Endothelial cell (in vitro differentiated cells): ENCODE data around the gene RNASEH1. TPM values are rescaled to one million over a fixed set of nuclear protein-coding genes. Genes with fewer than 3 reads are reported as not detected.

Experiments
- DNase-seq: peaks from one replicate; pipeline ENCODE4 v3.0.0; 2021; ENCODE audit warnings: low spot score
- H3K27ac Mint-ChIP-seq: one replicate; pipeline ENCODE4 v1.8.0; 2021; ENCODE audit warnings: mixed read lengths, inconsistent platforms; ENCODE audit not compliant: unreplicated experiment
- H3K27me3 Mint-ChIP-seq: one replicate; pipeline ENCODE4 v1.8.0; 2021; ENCODE audit warnings: mild to moderate bottlenecking, moderate library complexity, mixed read lengths, inconsistent platforms; ENCODE audit not compliant: unreplicated experiment
- H3K36me3 Mint-ChIP-seq: one replicate; pipeline ENCODE4 v1.8.0; 2021; ENCODE audit warnings: mild to moderate bottlenecking, low read depth, mixed read lengths, inconsistent platforms; ENCODE audit not compliant: unreplicated experiment
- H3K4me1 Mint-ChIP-seq: one replicate; pipeline ENCODE4 v1.8.0; 2021; ENCODE audit warnings: mild to moderate bottlenecking, mixed read lengths, inconsistent platforms; ENCODE audit not compliant: unreplicated experiment
- H3K4me3 Mint-ChIP-seq: one replicate; pipeline ENCODE4 v1.8.0; 2021; ENCODE audit warnings: mild to moderate bottlenecking, mixed read lengths, inconsistent platforms; ENCODE audit not compliant: unreplicated experiment
- H3K9me3 Mint-ChIP-seq: one replicate; pipeline ENCODE4 v1.8.0; 2021; ENCODE audit warnings: mixed read lengths, inconsistent platforms; ENCODE audit not compliant: unreplicated experiment
- CTCF ChIP-seq: fragments of 200-600 bp; sonication (generic); IDR thresholded peaks from one replicate; pipeline ENCODE4 v1.5.0; 2021; ENCODE audit warnings: antibody characterized with exemption; ENCODE audit not compliant: unreplicated experiment
- total RNA-seq: library from RNA; stranded (reverse); fragmentation: NEBNext Ultra II Directional; extraction: Animal tissue kit (Norgen Biotek cat#: 25700); gene quantifications from one replicate; pipeline ENCODE4 v1.2.1, GENCODE V29; 2021; ENCODE audit not compliant: unreplicated experiment

The RNASEH1 gene
- total RNA-seq, 1 donor from 2014 or later: 24.4 TPM

GRCh38 chr2:3533836-3534235 is 24.3 kb downstream of the RNASEH1 start:
- H3K9me3 Mint-ChIP-seq: no peaks in the 10 kb centered on the region
- no peak overlapping the region for H3K27ac Mint-ChIP-seq
- peaks cover 4% of the 10 kb centered on the region for H3K36me3 Mint-ChIP-seq
- DNase-seq: no peak
- no peak for TF ChIP-seq CTCF
- H3K4me3 Mint-ChIP-seq: no peak overlapping the region
- peaks cover 3% of the 10 kb centered on the region for H3K4me1 Mint-ChIP-seq
- H3K27me3 Mint-ChIP-seq: peaks cover 9% of the 10 kb centered on the region

GRCh38 chr2:3532941-3533340 is 25.2 kb downstream of the RNASEH1 start:
- DNase-seq: no peak
- TF ChIP-seq CTCF: no peak
- H3K4me3 Mint-ChIP-seq: no peak overlapping the region
- no peaks in the 10 kb centered on the region for H3K9me3 Mint-ChIP-seq
- peaks cover 3% of the 10 kb centered on the region for H3K4me1 Mint-ChIP-seq
- H3K27me3 Mint-ChIP-seq: peaks cover 9% of the 10 kb centered on the region
- no peak overlapping the region for H3K27ac Mint-ChIP-seq
- H3K36me3 Mint-ChIP-seq: peaks cover 4% of the 10 kb centered on the region

- no peak for TF ChIP-seq CTCF
- H3K9me3 Mint-ChIP-seq: no peaks in the 10 kb centered on the region
- H3K27ac Mint-ChIP-seq: no peak overlapping the region
- H3K36me3 Mint-ChIP-seq: no peaks in the 10 kb centered on the region
- H3K4me1 Mint-ChIP-seq: no peaks in the 10 kb centered on the region
- H3K4me3 Mint-ChIP-seq: no peak overlapping the region
- H3K27me3 Mint-ChIP-seq: peaks cover 8% of the 10 kb centered on the region
- DNase-seq: no peak
Observed at GRCh38 chr2:3529316-3530025, 28.7 kb downstream of the RNASEH1 start.

GRCh38 chr2:3527886-3528785 is 30.0 kb downstream of the RNASEH1 start:
- peaks cover 3% of the 10 kb centered on the region for H3K4me1 Mint-ChIP-seq
- no peak for TF ChIP-seq CTCF
- peaks cover 7% of the 10 kb centered on the region for H3K27me3 Mint-ChIP-seq
- H3K9me3 Mint-ChIP-seq: no peaks in the 10 kb centered on the region
- H3K27ac Mint-ChIP-seq: no peak overlapping the region
- DNase-seq: no peak
- H3K4me3 Mint-ChIP-seq: no peak overlapping the region
- no peaks in the 10 kb centered on the region for H3K36me3 Mint-ChIP-seq

- H3K27ac Mint-ChIP-seq: no peak overlapping the region
Observed at GRCh38 chr2:3526871-3527270, 31.3 kb downstream of the RNASEH1 start.

More at GRCh38 chr2:3526871-3527270, 31.3 kb downstream of the RNASEH1 start:
- Mint-ChIP-seq H3K36me3 (no peaks in the 10 kb centered on the region), H3K27me3 (peaks cover 7% of the 10 kb centered on the region), H3K4me3 (no peak overlapping the region), H3K4me1 (peaks cover 4% of the 10 kb centered on the region), H3K9me3 (no peaks in the 10 kb centered on the region)
- no peak for TF ChIP-seq CTCF
- no peak for DNase-seq
